Stimulated activated CD8-positive, alpha-beta memory T cell treated with anti-CD3 and anti-CD28 coated beads, Interleukin-12 subunit alpha, Interleukin-12 subunit beta, amount 100 ng/mL, for 24 hours (primary cell): ENCODE measurements around the gene PIEZO1.

Experiments
- DNase-seq: peaks from one replicate; pipeline ENCODE4 v3.0.0-alpha.2; 2020; ENCODE audit errors: extremely low read depth

The PIEZO1 gene

DNA sequence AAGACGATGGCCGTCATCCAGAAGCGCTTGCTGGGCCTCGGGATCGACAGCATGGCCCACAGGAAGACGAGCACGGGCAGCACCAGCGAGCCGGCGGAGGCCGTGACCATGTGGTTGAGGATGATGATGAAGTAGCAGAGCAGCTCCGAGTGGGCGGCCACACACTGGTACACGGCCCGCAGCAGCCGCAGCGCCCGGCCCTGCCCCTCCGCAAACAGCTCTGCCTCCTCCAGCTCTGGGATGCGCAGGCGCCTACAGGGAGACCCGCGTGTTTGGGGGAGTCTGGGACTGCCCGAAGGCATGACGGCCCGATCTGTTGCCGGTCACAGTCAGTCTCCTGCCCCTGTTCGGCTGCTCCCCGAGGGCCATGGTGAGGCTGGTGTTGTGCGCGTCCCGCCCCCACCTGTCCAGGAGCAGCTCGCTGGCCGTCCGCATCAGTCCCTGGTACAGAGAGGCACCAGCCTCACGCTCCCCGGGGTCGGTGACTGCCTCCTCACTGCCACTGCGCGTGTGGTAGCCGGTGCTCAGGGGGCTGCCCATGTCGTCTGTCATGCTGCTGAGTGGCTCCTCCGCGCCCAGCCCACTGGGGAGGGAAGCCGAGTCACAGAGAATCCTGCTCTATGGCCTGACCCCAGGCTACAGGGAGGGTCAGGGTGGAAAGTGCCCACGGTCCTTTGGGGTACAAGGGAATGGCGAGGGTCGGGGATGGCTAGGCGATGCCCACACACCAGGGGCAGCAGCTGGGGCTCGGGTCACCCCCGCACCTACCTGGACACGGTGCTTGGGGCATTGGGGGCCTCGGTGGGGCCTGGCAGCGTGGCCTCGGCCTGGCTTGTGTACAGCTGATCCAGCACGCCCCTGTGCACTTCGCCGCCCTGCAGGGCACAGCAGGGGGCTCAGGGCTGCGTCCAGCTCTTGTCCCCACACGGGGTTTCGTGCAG is 62.9 kb downstream of the PIEZO1 start:
- DNase-seq = no peak

- no peak for DNase-seq
Observed at GRCh38 chr16:88721236-88721635, 63.8 kb downstream of the PIEZO1 start.

DNA sequence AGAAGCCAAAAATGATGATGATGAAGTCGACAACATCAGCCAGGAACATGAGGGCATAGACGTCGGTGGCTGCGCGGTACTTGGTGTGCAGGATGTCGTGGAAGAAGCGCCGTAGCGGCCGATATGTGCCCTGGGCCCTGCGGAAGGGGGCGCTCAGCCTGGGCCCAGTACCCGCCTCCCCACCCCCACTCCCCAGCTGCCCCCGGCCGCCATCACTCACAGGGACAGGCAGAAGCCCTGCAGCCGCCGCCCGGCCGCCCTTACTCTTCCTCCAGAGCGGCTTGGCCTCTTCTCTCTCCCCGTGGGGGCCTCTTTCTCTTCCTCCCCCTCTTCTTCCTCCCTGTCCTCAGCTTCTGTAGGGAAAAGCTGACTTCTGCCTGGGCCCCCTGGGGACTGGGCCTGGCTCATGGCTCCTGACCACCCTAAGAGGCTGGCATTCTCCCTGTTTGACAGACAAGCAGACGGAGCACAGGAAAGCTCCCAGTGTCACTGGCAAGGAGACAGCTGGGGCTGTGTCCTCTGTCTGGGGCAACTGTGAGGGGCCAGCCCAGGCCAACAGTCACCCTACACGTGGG is 64.5 kb downstream of the PIEZO1 start:
- DNase-seq = no peak

DNA sequence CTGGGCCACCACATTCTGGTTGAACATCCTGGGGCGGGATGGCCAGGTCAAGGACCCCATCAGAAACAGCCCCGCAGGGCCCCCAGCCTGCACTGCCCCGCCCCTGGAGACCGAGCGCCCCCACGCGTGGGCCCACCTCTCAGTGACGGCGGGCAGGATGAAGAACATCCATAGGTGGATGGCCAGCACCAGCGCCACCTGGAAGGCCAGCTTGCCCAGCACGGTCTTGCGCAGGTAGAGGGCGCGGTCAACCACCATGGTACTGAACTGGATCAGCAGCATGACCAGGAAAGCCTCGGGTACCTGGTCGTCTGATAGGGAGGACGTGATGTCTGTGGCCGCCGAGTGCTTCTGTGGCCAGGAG is 65.1 kb downstream of the PIEZO1 start:
- no peak for DNase-seq

GRCh38 chr16:88719267-88719932 is 65.6 kb downstream of the PIEZO1 start:
- DNase-seq = no peak

GRCh38 chr16:88718178-88718577 is 66.8 kb downstream of the PIEZO1 start:
- no peak for DNase-seq

DNA sequence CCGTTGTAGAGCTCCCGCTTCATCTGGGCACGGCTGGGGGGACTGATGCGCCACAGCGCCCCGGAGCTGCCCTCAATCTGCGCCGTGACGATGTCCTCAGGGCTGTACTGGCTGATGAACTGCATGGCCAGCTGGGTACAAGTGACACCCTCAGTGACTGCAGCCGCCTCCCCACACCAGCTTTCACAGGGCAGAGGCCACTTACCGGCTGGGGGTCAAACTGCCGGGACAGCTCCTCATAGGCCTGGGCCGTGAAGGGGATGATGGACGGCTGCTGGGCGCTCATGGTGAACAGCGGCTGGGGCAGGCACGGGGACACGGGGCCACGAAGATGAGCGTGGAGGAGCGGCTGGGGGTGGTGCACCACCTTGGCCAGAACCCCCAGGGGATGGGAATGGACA is 68.4 kb downstream of the PIEZO1 start:
- DNase-seq = no peak

- DNase-seq = no peak
Observed at GRCh38 chr16:88716201-88716600, 68.8 kb downstream of the PIEZO1 start.

DNA sequence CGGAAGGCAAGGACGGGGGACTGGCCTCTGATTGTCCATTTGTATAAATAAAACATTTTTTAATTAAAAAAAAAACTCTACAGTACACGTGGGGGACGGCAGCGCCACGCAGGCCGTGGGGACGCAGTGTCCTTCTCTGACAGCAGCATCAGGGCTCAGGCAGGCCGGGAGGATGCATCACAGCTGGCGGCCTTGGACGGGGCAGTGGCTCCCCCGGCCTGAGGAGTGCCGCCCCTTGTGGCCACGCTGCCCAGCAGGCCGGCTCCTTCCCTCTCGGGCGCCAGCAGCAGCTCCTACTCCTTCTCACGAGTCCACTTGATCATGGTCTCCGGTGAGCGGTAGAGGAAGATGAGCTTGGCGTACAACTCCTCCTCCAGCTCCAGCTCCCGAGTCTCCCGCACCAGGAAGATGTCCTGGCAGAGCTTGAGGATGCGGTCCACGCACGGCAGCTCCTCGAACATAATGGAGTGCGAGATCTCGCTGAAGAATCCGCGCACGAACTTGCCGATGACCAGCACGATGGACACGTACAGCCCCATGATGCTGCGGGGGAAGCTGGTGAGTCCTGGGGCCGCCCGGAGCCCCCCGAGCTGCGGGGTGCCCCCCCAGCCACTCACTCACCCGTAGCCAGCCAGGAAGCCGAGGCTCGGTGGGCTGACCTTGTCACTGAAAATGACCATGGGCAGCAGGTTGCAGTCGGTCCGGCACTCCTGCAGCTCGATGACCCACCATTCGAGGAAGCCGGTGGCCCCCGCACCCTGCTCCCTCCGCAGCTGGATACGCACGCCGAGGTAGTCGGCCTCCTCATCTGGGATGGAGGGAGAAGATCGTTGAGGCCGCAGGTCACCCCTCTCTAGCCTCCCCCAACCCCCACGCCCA is 69.5 kb downstream of the PIEZO1 start:
- DNase-seq = no peak

DNA sequence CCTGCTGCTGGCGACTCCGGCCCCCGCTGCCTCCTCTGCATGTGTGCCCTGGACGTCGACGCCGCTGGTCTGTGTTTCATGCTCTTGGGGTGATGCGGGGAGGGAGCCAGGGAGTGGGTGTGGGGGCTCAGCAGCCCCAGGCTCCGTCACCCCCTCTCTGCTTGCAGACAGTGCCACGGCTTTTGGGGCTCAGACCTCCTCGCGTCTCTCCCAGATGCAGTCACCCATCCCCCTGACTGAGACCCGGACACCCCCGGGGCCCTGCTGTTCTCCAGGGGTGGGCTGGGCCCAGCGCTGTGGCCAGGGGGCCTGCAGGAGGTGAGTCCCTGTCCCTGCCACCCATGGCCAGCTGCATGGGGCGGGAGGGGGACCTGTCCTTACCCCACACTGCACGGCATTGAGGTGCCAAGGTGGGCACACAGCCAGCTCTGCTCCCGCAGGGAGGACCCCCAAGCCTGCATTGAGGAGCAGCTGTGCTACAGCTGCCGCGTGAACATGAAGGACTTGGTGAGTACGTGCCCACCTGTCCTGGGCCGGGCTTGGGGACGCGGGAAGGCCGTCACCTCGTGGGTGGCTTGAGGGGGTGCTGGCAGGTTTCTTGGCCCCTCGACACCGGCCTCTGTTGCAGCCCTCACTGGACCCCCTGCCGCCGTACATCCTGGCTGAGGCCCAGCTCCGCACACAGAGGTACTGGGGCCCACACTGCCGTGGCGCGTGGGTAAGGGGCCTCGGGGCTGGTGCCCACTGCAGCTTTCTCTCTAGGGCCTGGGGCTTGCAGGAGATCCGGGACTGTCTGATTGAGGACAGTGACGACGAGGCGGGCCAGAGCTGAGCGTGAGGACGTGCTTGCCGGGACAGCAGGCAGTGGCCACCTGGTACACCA is 70.4 kb downstream of the PIEZO1 start:
- no peak for DNase-seq

DNA sequence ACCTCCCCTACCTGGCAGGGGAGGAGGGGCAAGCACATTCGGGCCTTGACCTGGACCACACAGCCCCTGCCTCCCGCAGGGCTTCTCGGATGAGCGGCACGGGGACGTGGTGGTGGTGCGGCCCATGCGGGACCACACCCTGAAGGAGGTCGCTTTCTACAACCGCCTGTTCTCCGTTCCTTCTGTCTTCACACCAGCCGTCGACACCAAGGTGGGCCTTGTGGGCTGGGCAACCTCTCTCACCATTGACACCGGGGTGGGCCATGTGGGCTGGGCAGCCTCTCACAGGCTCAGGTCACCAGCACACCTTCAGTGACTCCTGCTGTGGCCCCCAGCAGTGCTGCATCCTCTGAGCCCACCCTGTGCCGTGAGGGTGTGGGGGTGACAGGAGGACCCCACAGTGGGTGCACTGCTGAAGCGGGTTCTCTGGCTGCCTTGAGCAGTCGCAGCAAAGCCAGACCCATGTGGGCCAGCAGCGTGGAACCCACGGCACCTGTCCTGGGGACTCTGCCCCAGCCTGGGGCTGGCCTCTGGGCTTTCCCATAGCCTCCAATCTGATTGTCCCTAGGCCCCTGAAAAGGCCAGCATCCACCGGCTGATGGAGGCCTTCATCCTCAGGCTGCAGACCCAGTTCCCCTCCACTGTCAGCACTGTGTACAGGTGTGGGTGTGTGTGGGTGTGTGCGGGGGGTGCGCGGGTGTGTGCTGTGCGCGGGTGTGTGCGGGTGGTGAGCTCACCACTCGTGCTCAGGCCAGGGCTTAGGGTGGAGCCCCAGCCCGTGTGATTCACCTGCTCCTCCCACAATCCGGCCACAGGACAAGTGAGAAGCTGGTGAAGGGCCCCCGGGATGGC is 71.2 kb downstream of the PIEZO1 start:
- DNase-seq = no peak

DNA sequence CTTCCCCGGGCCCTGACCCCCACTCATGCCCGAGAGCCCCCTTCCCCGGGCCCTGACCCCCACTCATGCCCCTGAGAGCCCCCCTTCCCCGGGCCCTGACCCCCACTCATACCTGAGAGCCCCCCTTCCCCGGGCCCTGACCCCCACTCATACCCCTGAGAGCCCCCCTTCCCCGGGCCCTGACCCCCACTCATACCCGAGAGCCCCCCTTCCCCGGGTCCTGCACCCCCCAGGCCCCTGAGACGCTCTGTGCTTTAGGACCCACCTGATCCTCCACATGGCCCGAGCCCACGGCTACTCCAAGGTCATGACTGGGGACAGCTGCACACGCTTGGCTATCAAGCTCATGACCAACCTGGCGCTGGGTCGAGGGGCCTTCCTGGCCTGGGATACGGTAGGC is 72.0 kb downstream of the PIEZO1 start:
- no peak for DNase-seq

- no peak for DNase-seq
Observed at GRCh38 chr16:88712362-88712979, 72.5 kb downstream of the PIEZO1 start.

DNA sequence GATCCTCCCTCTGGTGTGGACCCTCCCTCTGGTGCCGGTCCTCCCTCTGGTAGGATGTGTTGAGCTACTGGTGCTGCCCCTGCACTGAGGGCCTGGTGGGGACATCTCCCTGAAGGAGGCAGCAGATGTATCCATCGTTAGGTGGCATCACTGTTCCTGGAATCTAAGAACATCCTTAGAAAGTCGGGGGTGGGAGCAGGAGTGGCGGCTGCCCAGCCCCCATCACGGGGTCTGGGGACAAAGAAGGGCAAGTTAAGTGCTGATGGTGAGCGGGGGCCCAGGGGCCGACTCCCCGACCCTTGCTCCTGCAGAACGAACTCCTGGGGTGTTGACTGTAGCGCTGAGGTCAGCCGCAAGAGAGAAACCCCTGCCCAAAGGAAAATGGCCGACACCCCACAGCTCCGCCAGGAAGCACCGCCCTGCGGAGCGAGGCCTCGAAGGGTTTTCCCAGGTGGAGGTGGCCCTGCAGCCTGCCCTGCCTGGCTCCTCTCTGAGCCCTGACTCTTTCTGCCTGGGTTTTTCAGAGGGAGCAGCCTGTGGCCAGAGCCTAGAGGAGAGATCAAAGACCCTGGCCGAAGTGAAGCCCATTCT is 73.2 kb downstream of the PIEZO1 start:
- DNase-seq = no peak

DNA sequence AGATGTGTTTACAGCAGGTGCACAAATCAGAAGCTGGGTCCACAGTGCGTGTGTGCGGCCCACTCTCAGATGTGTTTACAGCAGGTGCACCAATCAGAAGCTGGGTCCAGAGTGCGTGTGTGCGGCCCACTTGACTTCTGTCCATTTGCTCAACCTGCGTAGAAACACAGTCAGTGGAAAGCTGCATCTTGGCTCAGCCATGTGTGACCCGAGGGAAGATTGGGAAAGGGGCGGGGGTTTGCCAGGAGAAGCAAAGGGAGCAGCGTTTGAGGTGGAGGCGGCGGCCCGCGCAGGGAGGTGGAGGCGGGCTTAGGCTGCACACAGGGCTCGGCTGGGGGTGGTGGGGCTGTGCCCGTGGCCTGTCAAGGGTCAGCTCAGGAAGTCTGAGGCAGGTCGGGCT is 74.5 kb downstream of the PIEZO1 start:
- DNase-seq = no peak

- DNase-seq = no peak
Observed at GRCh38 chr16:88706965-88707826, 77.8 kb downstream of the PIEZO1 start.

GRCh38 chr16:88706229-88706964 is 78.6 kb downstream of the PIEZO1 start, which contains the start of the genes CTU2 and RNF166:
Gene CTU2, plus strand, starts transcription at chr16:88706503. Its CDS starts 28 bp downstream, at chr16:88706531.
Gene RNF166, minus strand, starts transcription at chr16:88706408. Its CDS starts 83 bp downstream, at chr16:88706325.
- peak; percentile 89 for DNase-seq
